CD4-positive, CD25-positive, alpha-beta regulatory T cell (primary cell): ENCODE data around the gene PAGR1. TPM values are rescaled to one million over a fixed set of nuclear protein-coding genes. Genes with fewer than 3 reads are reported as not detected.
"Not testable (repeated sequence)": the region's sequence is repeated elsewhere in the genome, so short reads cannot be mapped to it uniquely, and the experiment has no call there.

Experiments used
- ATAC-seq, 2 donors: fragments of 150-1000 bp; cut with Tn5 transposase; one replicate each; pipeline ENCODE4 v1.10.0; 2021; ENCODE audit warnings: low read depth in 2 of 2, moderate number of reproducible peaks in 2 of 2, moderate library complexity in 1 of 2
- DNase-seq, 3 donors: peaks; one replicate each; pipeline versions ENCODE4 v3.0.0 to v3.0.0-alpha.2; 2012 to 2022; ENCODE audit warnings: mixed read lengths in 1 of 3
- H3K27ac ChIP-seq: one replicate; pipeline ENCODE4 v1.7.0; 2013; ENCODE audit warnings: mild to moderate bottlenecking, low read length; ENCODE audit not compliant: insufficient read depth, poor library complexity, severe bottlenecking
- H3K27me3 ChIP-seq: one replicate; pipeline ENCODE4 v1.7.0; 2013; ENCODE audit warnings: low read length; ENCODE audit not compliant: control insufficient read depth, insufficient read depth
- H3K36me3 ChIP-seq: one replicate; pipeline ENCODE4 v1.7.0; 2013; ENCODE audit warnings: mild to moderate bottlenecking, low read length, moderate library complexity; ENCODE audit not compliant: control insufficient read depth, insufficient read depth
- H3K4me1 ChIP-seq: 2 replicates; pipeline ENCODE4 v1.7.0; 2013; ENCODE audit warnings: mild to moderate bottlenecking, low read length; ENCODE audit not compliant: insufficient read depth, control insufficient read depth, poor library complexity, severe bottlenecking
- H3K4me3 ChIP-seq: one replicate; pipeline ENCODE4 v1.7.0; 2013; ENCODE audit warnings: low read depth, mild to moderate bottlenecking, low read length, moderate library complexity
- H3K9me3 ChIP-seq, 2 experiments: 1 replicate in 1 of 2; 2 replicates in 1 of 2; pipeline ENCODE4 v1.7.0; 2013; ENCODE audit warnings: low read length in 2 of 2, mild to moderate bottlenecking in 1 of 2, moderate library complexity in 1 of 2; ENCODE audit not compliant: control insufficient read depth in 2 of 2
- H3K27ac Mint-ChIP-seq, 3 donors: one replicate each; pipeline ENCODE4 v1.8.0; 2020 to 2022; ENCODE audit warnings: mild to moderate bottlenecking in 3 of 3, mixed read lengths in 3 of 3, moderate library complexity in 2 of 3
- H3K27me3 Mint-ChIP-seq: one replicate; pipeline ENCODE4 v1.8.0; 2022; ENCODE audit warnings: mild to moderate bottlenecking, mixed read lengths
- H3K36me3 Mint-ChIP-seq: one replicate; pipeline ENCODE4 v1.8.0; 2020; ENCODE audit warnings: mixed read lengths
- H3K4me1 Mint-ChIP-seq, 4 donors: one replicate each; pipeline ENCODE4 v1.8.0; 2020 to 2022; ENCODE audit warnings: mixed read lengths in 4 of 4, mild to moderate bottlenecking in 1 of 4
- H3K4me3 Mint-ChIP-seq, 4 donors: one replicate each; pipeline ENCODE4 v1.8.0; 2020 to 2022; ENCODE audit warnings: mild to moderate bottlenecking in 4 of 4, mixed read lengths in 4 of 4, moderate library complexity in 3 of 4
- H3K9me3 Mint-ChIP-seq, 7 donors: one replicate each; pipeline ENCODE4 v1.8.0; 2020 to 2022; ENCODE audit warnings: mixed read lengths in 7 of 7, mild to moderate bottlenecking in 3 of 7, moderate library complexity in 2 of 7
- polyA plus RNA-seq, 4 donors: library from polyadenylated mRNA; unstranded; fragments of 300-500 nt; fragmentation: Illumina TruSeq; gene quantifications; one replicate each; pipeline ENCODE4 v1.2.3, GENCODE V29; 2021
- total RNA-seq: library from RNA; stranded (reverse); gene quantifications from one replicate; pipeline ENCODE4 v1.2.3, GENCODE V29; 2022

The PAGR1 gene
- total and polyA plus RNA-seq, 5 donors from 2014 or later, result 15.6 to 48.8 (median 44.9) TPM

DNA sequence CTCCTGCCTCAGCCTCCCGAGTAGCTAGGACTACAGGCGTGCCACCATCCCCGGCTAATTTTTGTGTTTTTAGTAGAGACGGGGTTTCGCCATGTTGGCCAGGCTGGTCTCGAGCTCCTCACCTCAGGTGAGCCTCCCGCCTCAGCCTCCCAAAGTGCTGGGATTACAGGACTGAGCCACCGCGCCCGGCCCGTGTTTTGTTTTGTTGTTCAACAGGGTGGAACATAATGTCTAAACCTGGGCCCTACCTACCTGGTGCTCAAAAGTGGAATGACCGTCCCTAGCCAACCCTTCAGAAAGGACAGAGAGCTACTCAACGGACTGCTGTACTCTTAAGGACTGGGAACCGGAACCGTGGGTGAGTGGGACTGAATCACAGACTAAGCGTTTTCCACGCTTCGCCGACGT, 26.2 kb upstream of the PAGR1 start:
- Mint-ChIP-seq H3K27me3 (peaks cover 11% of the 10 kb centered on the region), H3K36me3 (peaks cover 6% of the 10 kb centered on the region), H3K9me3 (no peaks in the 10 kb centered on the region), H3K27ac (peak overlapping the region; percentile 97 to 99 (median 98)), H3K4me1 (peaks cover 23 to 54% (median 34%) of the 10 kb centered on the region in 4 donors), H3K4me3 (peak overlapping the region; percentile 96 to 100 (median 98))
- H3K4me3 ChIP-seq, result peak overlapping the region; percentile 77
- no peaks in the 10 kb centered on the region for H3K9me3 ChIP-seq
- no peak for DNase-seq
- peak overlapping the region; percentile 78 for H3K27ac ChIP-seq
- H3K4me1 ChIP-seq, result peaks cover 46% of the 10 kb centered on the region
- H3K27me3 ChIP-seq, result no peaks in the 10 kb centered on the region
- ATAC-seq, result no peak
- H3K36me3 ChIP-seq, result peaks cover 3% of the 10 kb centered on the region

DNA sequence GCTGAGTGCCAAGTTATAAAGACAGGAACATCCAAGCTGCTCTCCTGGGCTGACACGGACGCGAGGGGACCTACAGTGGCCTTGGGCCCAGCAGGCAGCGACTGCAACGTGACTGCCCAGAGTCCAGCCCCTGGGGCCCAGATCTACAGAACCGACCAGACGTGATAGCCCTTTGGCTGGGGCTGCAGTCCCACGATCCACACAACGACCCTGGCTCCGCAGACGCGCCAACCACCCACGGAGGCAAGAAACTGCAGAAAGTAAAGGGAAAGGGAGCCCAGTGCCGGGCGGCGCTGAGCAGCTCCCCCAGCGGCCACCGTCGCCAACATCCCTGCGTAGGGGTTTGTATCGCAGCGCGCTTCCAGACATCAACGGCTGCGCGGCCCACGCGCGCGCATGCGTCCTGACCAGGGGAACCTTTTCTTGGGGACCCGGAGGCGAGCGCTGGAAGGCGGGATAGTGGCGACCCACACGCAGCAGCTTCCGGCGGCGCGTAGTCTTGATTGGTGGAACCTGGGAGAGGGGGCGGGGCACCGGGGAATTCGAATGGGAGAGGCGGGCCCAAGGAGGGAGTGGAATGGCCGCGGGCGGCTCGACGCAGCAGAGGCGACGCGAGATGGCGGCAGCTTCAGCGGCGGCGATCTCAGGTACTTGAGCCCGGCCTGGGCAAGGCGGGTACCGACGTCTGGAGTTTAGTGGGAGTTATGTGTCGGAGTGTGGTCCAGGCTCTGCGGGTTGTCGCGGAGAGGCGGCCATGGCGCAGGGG, 25.6 kb upstream of the PAGR1 start, which contains the start of gene KIF22:
Gene KIF22 (plus strand): TSS at position 569 of the 766 bp plus-strand sequence. CDS start 9 bp downstream, at position 578.
- H3K27ac ChIP-seq, result peak within 1 kb of the TSS; percentile 82
- Mint-ChIP-seq H3K9me3 (no peaks in the 10 kb centered on the region), H3K4me3 (peak within 1 kb of the TSS; percentile 96 to 100 (median 98)), H3K36me3 (peaks cover 6% of the 10 kb centered on the region), H3K27ac (peak within 1 kb of the TSS; percentile 97 to 99 (median 98)), H3K4me1 (peaks cover 18 to 49% (median 32%) of the 10 kb centered on the region in 4 donors), H3K27me3 (peaks cover 10% of the 10 kb centered on the region)
- DNase-seq (peak; percentile 100), ATAC-seq (peak; percentile 91 to 94)
- H3K9me3 ChIP-seq, result no peaks in the 10 kb centered on the region
- H3K4me3 ChIP-seq, result peak within 1 kb of the TSS; percentile 93
- no peaks in the 10 kb centered on the region for H3K27me3 ChIP-seq
- peaks cover 40% of the 10 kb centered on the region for H3K4me1 ChIP-seq
- H3K36me3 ChIP-seq, result peaks cover 3% of the 10 kb centered on the region

DNA sequence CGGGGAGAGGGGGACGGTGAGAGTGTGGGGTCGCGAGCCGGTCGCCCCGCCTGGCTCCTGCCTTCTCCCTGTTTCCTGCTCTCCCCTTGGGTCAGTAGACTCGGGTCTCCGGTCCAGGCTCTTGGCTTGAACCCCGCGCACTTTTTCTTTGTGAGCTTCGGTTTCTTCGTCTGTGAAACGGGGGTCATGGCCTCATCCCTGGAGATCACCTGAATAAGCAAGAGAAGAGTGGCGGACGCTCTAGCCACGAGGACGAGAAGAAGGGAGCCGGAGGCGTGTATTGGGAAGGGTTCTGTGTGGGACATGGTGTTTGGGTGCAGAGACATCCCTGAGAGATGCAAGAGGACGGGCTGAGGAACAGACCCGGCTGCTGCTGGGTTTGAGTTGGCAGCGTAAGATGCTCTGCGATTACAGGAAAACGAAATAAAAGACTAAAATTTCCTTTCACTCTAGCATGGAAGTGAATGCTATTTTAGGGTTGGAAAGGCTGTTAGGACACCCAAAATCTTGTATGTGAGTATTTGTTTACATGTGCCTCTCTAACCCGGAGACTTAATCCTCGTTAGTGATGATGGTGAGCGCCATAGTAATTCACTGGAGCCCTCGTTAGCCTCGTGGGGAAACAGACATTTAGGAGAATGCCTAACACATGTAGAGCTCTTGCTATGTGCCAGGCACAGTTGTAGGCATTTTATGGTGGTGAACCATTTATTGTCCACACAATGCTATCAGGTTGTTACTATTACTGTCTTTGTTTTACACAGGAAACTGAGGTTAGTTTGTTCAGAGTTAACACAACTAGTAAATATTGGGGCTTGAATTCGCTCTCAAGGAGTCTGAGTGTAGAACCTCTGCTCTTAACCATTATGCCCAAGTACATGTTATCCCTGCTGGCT, 24.8 kb upstream of the PAGR1 start:
- peaks cover 8% of the 10 kb centered on the region for H3K27me3 Mint-ChIP-seq
- H3K9me3 Mint-ChIP-seq, result no peaks in the 10 kb centered on the region
- peak overlapping the region; percentile 82 for H3K27ac ChIP-seq
- peak overlapping the region; percentile 91 to 98 (median 97) for H3K27ac Mint-ChIP-seq
- no peaks in the 10 kb centered on the region for H3K9me3 ChIP-seq
- H3K4me1 ChIP-seq, result peaks cover 36% of the 10 kb centered on the region
- H3K36me3 Mint-ChIP-seq, result peaks cover 6% of the 10 kb centered on the region
- peak overlapping the region; percentile 96 to 100 (median 98) for H3K4me3 Mint-ChIP-seq
- H3K27me3 ChIP-seq, result no peaks in the 10 kb centered on the region
- H3K4me3 ChIP-seq, result peak overlapping the region; percentile 93
- DNase-seq (peak in 1 of 3 donors; percentile 37), ATAC-seq (peak; percentile 0 to 2)
- H3K36me3 ChIP-seq, result peaks cover 3% of the 10 kb centered on the region
- H3K4me1 Mint-ChIP-seq, result peaks cover 16 to 45% (median 32%) of the 10 kb centered on the region in 4 donors

DNA sequence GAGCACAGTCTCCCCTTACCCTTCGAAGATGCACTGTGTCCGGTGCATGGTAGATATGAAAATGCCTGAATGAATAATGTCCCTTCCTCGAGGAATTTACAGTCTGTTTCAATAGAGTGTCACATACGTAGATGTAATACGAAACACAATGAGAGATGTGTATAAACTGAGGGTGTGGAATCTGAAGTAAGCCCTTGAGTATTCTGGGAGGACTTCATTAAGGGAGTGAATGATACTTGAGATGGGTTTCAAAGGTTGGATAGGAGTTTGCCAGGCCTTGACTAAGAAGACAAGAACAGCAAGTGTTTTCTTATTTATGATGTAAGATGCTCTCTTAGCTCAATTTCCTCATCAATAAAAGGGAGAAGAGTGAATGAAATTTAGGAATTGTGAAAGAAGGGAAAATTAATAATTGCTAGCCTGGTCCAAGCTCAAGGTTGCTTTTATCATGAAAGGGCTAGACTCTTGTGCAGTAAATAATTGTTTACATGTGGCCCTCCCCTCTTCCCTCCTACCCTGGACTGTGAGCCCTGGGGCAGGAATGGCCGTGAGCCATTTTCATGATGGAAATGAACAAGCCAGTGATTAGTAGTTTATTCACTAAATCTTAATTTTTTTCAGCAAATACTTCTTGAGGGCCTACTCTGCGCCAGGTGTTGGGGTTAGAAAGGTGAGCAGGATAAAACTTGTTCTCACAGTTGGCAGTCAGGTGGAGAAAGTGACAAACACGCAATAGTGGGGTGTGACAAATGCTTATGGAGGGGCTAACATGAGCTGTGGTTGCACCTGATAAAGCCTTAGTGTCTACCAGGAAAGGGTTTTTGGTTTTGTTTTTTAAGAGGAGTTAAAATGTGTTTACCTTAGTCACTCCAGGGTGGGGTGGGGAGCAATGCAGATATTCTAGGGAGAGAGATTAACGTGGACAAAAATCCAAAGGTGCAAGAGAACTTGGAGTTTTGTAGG, 23.8 kb upstream of the PAGR1 start:
- Histone ChIP-seq H3K36me3 (peaks cover 9% of the 10 kb centered on the region), H3K27me3 (no peaks in the 10 kb centered on the region), H3K9me3 (no peaks in the 10 kb centered on the region), H3K4me1 (peaks cover 36% of the 10 kb centered on the region), H3K27ac (peak overlapping the region; percentile 82), H3K4me3 (peak overlapping the region; percentile 93)
- H3K27me3 Mint-ChIP-seq, result peaks cover 8% of the 10 kb centered on the region
- no peaks in the 10 kb centered on the region for H3K9me3 Mint-ChIP-seq
- ATAC-seq, result no peak
- H3K27ac Mint-ChIP-seq, result peak overlapping the region; percentile 91 to 98 (median 97)
- H3K36me3 Mint-ChIP-seq, result peaks cover 11% of the 10 kb centered on the region
- no peak for DNase-seq
- peaks cover 16 to 47% (median 32%) of the 10 kb centered on the region in 4 donors for H3K4me1 Mint-ChIP-seq
- peak overlapping the region; percentile 96 to 100 (median 98) for H3K4me3 Mint-ChIP-seq

DNA sequence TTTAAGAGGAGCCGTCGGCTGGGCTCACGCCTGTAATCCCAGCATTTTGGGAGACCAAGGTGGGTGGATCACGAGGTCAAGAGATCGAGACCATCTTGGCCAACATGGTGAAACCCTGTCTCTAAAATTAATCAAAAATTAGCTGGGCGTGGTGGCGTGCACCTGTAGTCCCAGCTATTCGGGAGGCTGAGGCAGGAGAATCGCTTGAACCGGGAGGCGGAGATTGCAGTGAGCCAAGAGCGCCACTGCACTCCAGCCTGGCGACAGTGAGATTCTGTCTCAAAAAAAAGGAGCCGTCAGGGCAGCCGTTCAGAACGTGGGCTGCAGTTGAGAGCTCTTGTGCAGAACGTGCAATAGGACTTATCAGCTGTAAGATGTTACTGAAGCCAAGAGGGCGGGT, 22.8 kb upstream of the PAGR1 start:
- Mint-ChIP-seq H3K36me3 (peaks cover 18% of the 10 kb centered on the region), H3K27ac (peak overlapping the region in 2 of 3 donors; percentile 68 to 81), H3K4me3 (peak overlapping the region in 3 of 4 donors; percentile 8 to 97 (median 96)), H3K4me1 (peaks cover 16 to 47% (median 33%) of the 10 kb centered on the region in 4 donors)
- not testable (repeated sequence) for H3K27me3 Mint-ChIP-seq, DNase-seq, H3K9me3 Mint-ChIP-seq, H3K27ac ChIP-seq, H3K9me3 ChIP-seq, H3K27me3 ChIP-seq, ATAC-seq, H3K4me3 ChIP-seq
- Histone ChIP-seq H3K4me1 (peaks cover 36% of the 10 kb centered on the region), H3K36me3 (peaks cover 19% of the 10 kb centered on the region)

DNA sequence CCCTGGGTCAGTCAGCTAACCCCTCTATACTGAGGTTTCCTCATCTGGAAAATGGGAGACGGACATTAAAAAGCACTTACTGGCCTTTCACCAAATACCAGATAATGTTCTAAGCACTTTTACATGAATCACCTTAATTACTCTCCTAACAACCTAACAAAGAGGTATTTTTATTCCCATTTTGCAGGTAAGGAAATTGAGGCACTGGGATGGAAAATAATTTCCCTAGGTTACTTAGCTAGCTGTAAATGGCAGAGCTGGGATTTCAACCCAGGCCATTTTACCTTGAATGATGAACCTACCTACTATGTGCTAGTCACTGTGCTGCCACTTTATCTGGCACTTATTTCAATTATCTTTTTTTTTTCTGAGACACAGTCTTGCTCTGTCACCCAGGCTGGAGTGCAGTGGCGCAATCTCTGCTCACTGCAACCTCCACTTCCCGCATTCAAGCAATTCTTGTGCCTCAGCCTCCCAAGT, 21.7 kb upstream of the PAGR1 start:
- Mint-ChIP-seq H3K27ac (peak overlapping the region in 1 of 3 donors; percentile 1), H3K36me3 (peaks cover 28% of the 10 kb centered on the region), H3K4me1 (peaks cover 16 to 44% (median 33%) of the 10 kb centered on the region in 4 donors), H3K4me3 (peak overlapping the region in 1 of 4 donors; percentile 71), H3K27me3 (peaks cover 8% of the 10 kb centered on the region), H3K9me3 (no peaks in the 10 kb centered on the region)
- H3K4me3 ChIP-seq, result no peak overlapping the region
- H3K27me3 ChIP-seq, result no peaks in the 10 kb centered on the region
- H3K9me3 ChIP-seq, result no peaks in the 10 kb centered on the region
- H3K27ac ChIP-seq, result no peak overlapping the region
- ATAC-seq (no peak), DNase-seq (no peak)
- peaks cover 30% of the 10 kb centered on the region for H3K36me3 ChIP-seq
- H3K4me1 ChIP-seq, result peaks cover 36% of the 10 kb centered on the region
